A673 (cell line): Measurements from ENCODE around the gene PRUNE2. TPM values are rescaled to one million over a fixed set of nuclear protein-coding genes. Genes with fewer than 3 reads are reported as not detected.

ENCODE experiments used
- BruUV-seq: library from RNA; stranded (reverse); fragments of 400-500 nt; replicated peaks from 2 replicates; lab custom pipeline; 2021; lab: Mats Ljungman, UMichigan
- CTCF ChIA-PET: fragments of 300-600 bp; sonication (Branson Sonifier 250); formaldehyde crosslinking; loops from one replicate; lab custom pipeline; 2022; ENCODE audit warnings: antibody characterized with exemption; lab: Charles Lee
- POLR2A ChIA-PET: fragments of 300-600 bp; sonication (Branson Sonifier 250); formaldehyde crosslinking; loops from one replicate; lab custom pipeline; 2022; ENCODE audit warnings: antibody characterized with exemption; ENCODE audit not compliant: low non-redundant PET; lab: Charles Lee
- DNase-seq: peaks from one replicate; pipeline ENCODE4 v3.0.0-alpha.2; 2015; ENCODE audit warnings: low spot score
- H3K27ac ChIP-seq: fragments of 200-600 bp; sonication (generic); 2 replicates; pipeline ENCODE4 v1.5.1; 2016; ENCODE audit warnings: mixed run types, low read depth, mild to moderate bottlenecking, mixed read lengths, antibody characterized with exemption, low read length; ENCODE audit not compliant: poor library complexity, severe bottlenecking
- H3K27me3 ChIP-seq: fragments of 200-600 bp; sonication (generic); replicated peaks from 2 replicates; pipeline ENCODE4 v1.6.1; 2017; ENCODE audit warnings: mixed run types, low read depth, mild to moderate bottlenecking, mixed read lengths, antibody characterized with exemption, low read length; ENCODE audit not compliant: insufficient read depth, poor library complexity
- H3K36me3 ChIP-seq: fragments of 200-600 bp; sonication (generic); 2 replicates; pipeline ENCODE4 v1.6.1; 2016; ENCODE audit warnings: mixed run types, mild to moderate bottlenecking, mixed read lengths, antibody characterized with exemption, low read length; ENCODE audit not compliant: insufficient read depth, poor library complexity, severe bottlenecking
- H3K4me1 ChIP-seq: fragments of 200-600 bp; sonication (generic); 2 replicates; pipeline ENCODE4 v1.6.1; 2017; ENCODE audit warnings: mixed run types, mild to moderate bottlenecking, mixed read lengths, antibody characterized with exemption, low read length; ENCODE audit not compliant: insufficient read depth, poor library complexity, severe bottlenecking
- H3K4me3 ChIP-seq: fragments of 200-600 bp; sonication (generic); 2 replicates; pipeline ENCODE4 v1.5.1; 2016; ENCODE audit warnings: low read depth, mixed run types, mild to moderate bottlenecking, mixed read lengths, low read length; ENCODE audit not compliant: poor library complexity, severe bottlenecking
- H3K9me3 ChIP-seq: fragments of 200-600 bp; sonication (generic); 2 replicates; pipeline ENCODE4 v1.6.1; 2016; ENCODE audit warnings: mixed run types, low read depth, mild to moderate bottlenecking, mixed read lengths, antibody characterized with exemption, low read length; ENCODE audit not compliant: poor library complexity, severe bottlenecking
- CTCF ChIP-seq: fragments of 300-800, 200-600 bp; sonication (generic); conservative IDR thresholded peaks from 2 replicates; pipeline ENCODE4 v1.5.1; 2017; ENCODE audit warnings: low read depth, mild to moderate bottlenecking, antibody characterized with exemption, low read length, moderate library complexity, mixed read lengths
- EZH2 ChIP-seq: fragments of 200-600 bp; sonication (generic); IDR thresholded peaks from 2 replicates; pipeline ENCODE4 v1.6.1; 2017; ENCODE audit warnings: borderline replicate concordance, low read depth, mild to moderate bottlenecking, mixed read lengths, antibody characterized with exemption, low read length; ENCODE audit not compliant: poor library complexity, severe bottlenecking
- intact Hi-C: fragments of 100-400 bp; cut with micrococcal nuclease; formaldehyde crosslinking; loops from one replicate; pipeline ENCODE4 v1.10.0; 2022; ENCODE audit not compliant: unreplicated experiment
- total RNA-seq: library from RNA; stranded (reverse); gene quantifications from 2 replicates; pipeline ENCODE4 v1.2.3, GENCODE V29; 2021

PRUNE2 gene
- total RNA-seq, 1 experiment from 2014 or later = not detected

GRCh38 chr9:76588316-76588715, 317.6 kb downstream of the PRUNE2 start:
- H3K9me3 ChIP-seq = no peaks in the 10 kb centered on the region
- no peak overlapping the region for H3K27ac ChIP-seq
- intact Hi-C loops = no loop called here
- POLR2A ChIA-PET = no interaction called here
- no peaks in the 10 kb centered on the region for H3K4me1 ChIP-seq
- TF ChIP-seq EZH2 (no peak), CTCF (no peak)
- no peak for DNase-seq
- H3K27me3 ChIP-seq = peaks cover 13% of the 10 kb centered on the region
- no TSS peak for BruUV-seq
- CTCF ChIA-PET = no interaction called here
- H3K4me3 ChIP-seq = no peak overlapping the region
- H3K36me3 ChIP-seq = no peaks in the 10 kb centered on the region

- POLR2A ChIA-PET = no interaction called here
- BruUV-seq = no TSS peak
- peaks cover 8% of the 10 kb centered on the region for H3K27me3 ChIP-seq
- intact Hi-C loops = no loop called here
- no peaks in the 10 kb centered on the region for H3K4me1 ChIP-seq
- H3K9me3 ChIP-seq = no peaks in the 10 kb centered on the region
- CTCF ChIA-PET = no interaction called here
- DNase-seq = no peak
- no peak overlapping the region for H3K4me3 ChIP-seq
- H3K27ac ChIP-seq = no peak overlapping the region
- H3K36me3 ChIP-seq = no peaks in the 10 kb centered on the region
- no peak for TF ChIP-seq EZH2
- no peak for TF ChIP-seq CTCF
These were observed 319.3 kb downstream of the PRUNE2 start for GRCh38 chr9:76586390-76587314.

- no TSS peak for BruUV-seq
- ChIA-PET CTCF (no interaction called here), POLR2A (no interaction called here)
- Histone ChIP-seq H3K27ac (no peak overlapping the region), H3K4me1 (no peaks in the 10 kb centered on the region), H3K4me3 (no peak overlapping the region), H3K27me3 (peaks cover 6% of the 10 kb centered on the region), H3K9me3 (no peaks in the 10 kb centered on the region), H3K36me3 (no peaks in the 10 kb centered on the region)
- TF ChIP-seq CTCF (no peak), EZH2 (no peak)
- intact Hi-C loops = no loop called here
- DNase-seq = no peak
These were observed 320.2 kb downstream of the PRUNE2 start for GRCh38 chr9:76585487-76586389.
